PC-9 (cell line): Measurements from ENCODE around the gene ESR2. TPM values are rescaled to one million over a fixed set of nuclear protein-coding genes. Genes with fewer than 3 reads are reported as not detected.

Experiments used
- BruUV-seq: library from RNA; stranded (reverse); fragments of 400-500 nt; replicated peaks from 2 replicates; lab custom pipeline; 2021; lab: Mats Ljungman, UMichigan
- CTCF ChIA-PET: fragments of 300-600 bp; sonication (Branson Sonifier 250); formaldehyde crosslinking; loops from one replicate; lab custom pipeline; 2022; ENCODE audit warnings: antibody characterized with exemption; lab: Charles Lee
- POLR2A ChIA-PET: fragments of 300-600 bp; sonication (Branson Sonifier 250); formaldehyde crosslinking; loops from one replicate; lab custom pipeline; 2022; ENCODE audit warnings: antibody characterized with exemption; ENCODE audit not compliant: unreplicated experiment; lab: Charles Lee
- DNase-seq, 2 experiments: peaks; one replicate each; pipeline versions ENCODE4 v3.0.0 to v3.0.0-alpha.2; 2015 to 2022; ENCODE audit warnings: mixed read lengths in 1 of 2
- H2AFZ ChIP-seq: fragments of 200-600 bp; sonication (generic); 2 replicates; pipeline ENCODE4 v1.8.1; 2017; ENCODE audit warnings: antibody characterized with exemption
- H3F3A ChIP-seq: fragments of 200-600 bp; sonication (generic); 2 replicates; pipeline ENCODE4 v1.8.1; 2017; ENCODE audit warnings: antibody characterized with exemption, mild to moderate bottlenecking, low read depth; ENCODE audit not compliant: insufficient read depth
- H3K27ac ChIP-seq: fragments of 200-600 bp; sonication (generic); 2 replicates; pipeline ENCODE4 v1.6.1; 2016; ENCODE audit warnings: mixed run types
- H3K27me3 ChIP-seq: fragments of 200-600 bp; sonication (generic); 2 replicates; pipeline ENCODE4 v1.6.1; 2016; ENCODE audit warnings: low read depth, mixed run types; ENCODE audit not compliant: insufficient read depth
- H3K36me3 ChIP-seq: fragments of 200-600 bp; sonication (generic); 2 replicates; pipeline ENCODE4 v1.6.1; 2016; ENCODE audit warnings: low read depth, mixed run types
- H3K4me1 ChIP-seq: fragments of 200-600 bp; sonication (generic); replicated peaks from 2 replicates; pipeline ENCODE4 v1.6.1; 2016; ENCODE audit warnings: mixed run types; ENCODE audit not compliant: insufficient read depth
- H3K4me2 ChIP-seq: fragments of 200-600 bp; sonication (generic); 2 replicates; pipeline ENCODE4 v1.6.1; 2017; ENCODE audit warnings: mixed run types
- H3K4me3 ChIP-seq: fragments of 200-600 bp; sonication (generic); 2 replicates; pipeline ENCODE4 v1.6.1; 2016; ENCODE audit warnings: mixed run types
- H3K79me2 ChIP-seq: fragments of 200-600 bp; sonication (generic); 2 replicates; pipeline ENCODE4 v1.6.1; 2017; ENCODE audit warnings: low read depth, mixed run types
- H3K9me2 ChIP-seq: fragments of 200-600 bp; sonication (generic); 2 replicates; pipeline ENCODE4 v1.8.1; 2017; ENCODE audit warnings: mild to moderate bottlenecking; ENCODE audit not compliant: insufficient read depth
- H3K9me3 ChIP-seq: fragments of 200-600 bp; sonication (generic); 2 replicates; pipeline ENCODE4 v1.8.1; 2016; ENCODE audit warnings: low read depth; ENCODE audit not compliant: insufficient read depth
- H4K20me1 ChIP-seq: fragments of 200-600 bp; sonication (generic); 2 replicates; pipeline ENCODE4 v1.8.1; 2017; ENCODE audit not compliant: insufficient read depth
- EZH2 ChIP-seq: fragments of 200-600 bp; sonication (generic); IDR thresholded peaks from 2 replicates; pipeline ENCODE4 v1.8.0; 2017; ENCODE audit warnings: antibody characterized with exemption, low read depth
- intact Hi-C: fragments of 100-400 bp; cut with micrococcal nuclease; formaldehyde crosslinking; loops from one replicate; pipeline ENCODE4 v1.10.0; 2022; ENCODE audit not compliant: unreplicated experiment
- total RNA-seq: library from RNA; stranded (reverse); gene quantifications from 2 replicates; pipeline ENCODE4 v1.2.3, GENCODE V29; 2021
- TF ChIP-seq, protein P1 (sequence below): fragments of 200-600 bp; sonication (generic); conservative IDR thresholded peaks from 2 replicates; pipeline ENCODE4 v1.6.1; 2017; ENCODE audit warnings: mixed run types, antibody characterized with exemption, mild to moderate bottlenecking, moderate library complexity

The ESR2 gene
- total RNA-seq, 1 experiment from 2014 or later = 0.20 TPM

GRCh38 chr14:64238631-64239030 lies 55.5 kb downstream of the ESR2 start:
- Histone ChIP-seq H3K4me2 (no peak overlapping the region), H3F3A (no peaks in the 10 kb centered on the region), H3K4me3 (no peak overlapping the region), H3K27ac (no peak overlapping the region), H3K9me3 (no peaks in the 10 kb centered on the region), H3K79me2 (no peaks in the 10 kb centered on the region), H3K9me2 (no peaks in the 10 kb centered on the region), H3K36me3 (no peaks in the 10 kb centered on the region), H3K27me3 (no peaks in the 10 kb centered on the region), H3K4me1 (no peaks in the 10 kb centered on the region), H4K20me1 (no peaks in the 10 kb centered on the region), H2AFZ (no peak overlapping the region)
- no TSS peak for BruUV-seq
- no peak for DNase-seq
- no peak for TF ChIP-seq EZH2
- TF ChIP-seq, protein P1, sequence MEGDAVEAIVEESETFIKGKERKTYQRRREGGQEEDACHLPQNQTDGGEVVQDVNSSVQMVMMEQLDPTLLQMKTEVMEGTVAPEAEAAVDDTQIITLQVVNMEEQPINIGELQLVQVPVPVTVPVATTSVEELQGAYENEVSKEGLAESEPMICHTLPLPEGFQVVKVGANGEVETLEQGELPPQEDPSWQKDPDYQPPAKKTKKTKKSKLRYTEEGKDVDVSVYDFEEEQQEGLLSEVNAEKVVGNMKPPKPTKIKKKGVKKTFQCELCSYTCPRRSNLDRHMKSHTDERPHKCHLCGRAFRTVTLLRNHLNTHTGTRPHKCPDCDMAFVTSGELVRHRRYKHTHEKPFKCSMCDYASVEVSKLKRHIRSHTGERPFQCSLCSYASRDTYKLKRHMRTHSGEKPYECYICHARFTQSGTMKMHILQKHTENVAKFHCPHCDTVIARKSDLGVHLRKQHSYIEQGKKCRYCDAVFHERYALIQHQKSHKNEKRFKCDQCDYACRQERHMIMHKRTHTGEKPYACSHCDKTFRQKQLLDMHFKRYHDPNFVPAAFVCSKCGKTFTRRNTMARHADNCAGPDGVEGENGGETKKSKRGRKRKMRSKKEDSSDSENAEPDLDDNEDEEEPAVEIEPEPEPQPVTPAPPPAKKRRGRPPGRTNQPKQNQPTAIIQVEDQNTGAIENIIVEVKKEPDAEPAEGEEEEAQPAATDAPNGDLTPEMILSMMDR = no peak
- ChIA-PET CTCF (no interaction called here), POLR2A (no interaction called here)
- intact Hi-C loops = no loop called here

DNA sequence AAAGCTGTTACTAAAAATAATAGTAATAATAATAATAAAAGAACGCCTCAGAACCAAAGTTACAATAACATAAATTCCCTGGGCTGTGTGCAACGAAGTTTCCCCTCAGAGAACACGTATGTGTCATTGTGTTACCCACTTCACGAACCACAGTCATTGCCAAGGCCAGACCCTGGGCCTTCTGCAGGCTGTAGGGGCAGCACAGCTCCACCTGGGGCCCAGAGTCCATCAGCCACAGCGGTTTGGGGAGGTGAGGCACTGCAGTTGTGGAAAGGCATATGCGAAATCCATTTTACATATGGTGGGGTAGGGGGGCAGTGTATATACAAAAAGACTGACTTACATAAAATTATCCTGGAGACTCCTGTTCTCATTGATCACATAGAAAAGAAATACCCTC lies 56.1 kb downstream of the ESR2 start:
- no peak for TF ChIP-seq EZH2
- TF ChIP-seq, protein P1 = no peak
- H3K4me2 ChIP-seq = no peak overlapping the region
- H3F3A ChIP-seq = no peaks in the 10 kb centered on the region; the same call in 1 of the 2 replicates
- H2AFZ ChIP-seq = no peak overlapping the region
- H3K4me1 ChIP-seq = peaks cover 1% of the 10 kb centered on the region
- POLR2A ChIA-PET = no interaction called here
- no peaks in the 10 kb centered on the region for H3K79me2 ChIP-seq
- no peak for DNase-seq
- H3K27ac ChIP-seq = no peak overlapping the region
- H3K9me3 ChIP-seq = no peaks in the 10 kb centered on the region
- H4K20me1 ChIP-seq = no peaks in the 10 kb centered on the region
- no peak overlapping the region for H3K4me3 ChIP-seq
- CTCF ChIA-PET = no interaction called here
- intact Hi-C loops = no loop called here
- BruUV-seq = no TSS peak
- no peaks in the 10 kb centered on the region for H3K9me2 ChIP-seq
- no peaks in the 10 kb centered on the region for H3K27me3 ChIP-seq
- no peaks in the 10 kb centered on the region for H3K36me3 ChIP-seq

DNA sequence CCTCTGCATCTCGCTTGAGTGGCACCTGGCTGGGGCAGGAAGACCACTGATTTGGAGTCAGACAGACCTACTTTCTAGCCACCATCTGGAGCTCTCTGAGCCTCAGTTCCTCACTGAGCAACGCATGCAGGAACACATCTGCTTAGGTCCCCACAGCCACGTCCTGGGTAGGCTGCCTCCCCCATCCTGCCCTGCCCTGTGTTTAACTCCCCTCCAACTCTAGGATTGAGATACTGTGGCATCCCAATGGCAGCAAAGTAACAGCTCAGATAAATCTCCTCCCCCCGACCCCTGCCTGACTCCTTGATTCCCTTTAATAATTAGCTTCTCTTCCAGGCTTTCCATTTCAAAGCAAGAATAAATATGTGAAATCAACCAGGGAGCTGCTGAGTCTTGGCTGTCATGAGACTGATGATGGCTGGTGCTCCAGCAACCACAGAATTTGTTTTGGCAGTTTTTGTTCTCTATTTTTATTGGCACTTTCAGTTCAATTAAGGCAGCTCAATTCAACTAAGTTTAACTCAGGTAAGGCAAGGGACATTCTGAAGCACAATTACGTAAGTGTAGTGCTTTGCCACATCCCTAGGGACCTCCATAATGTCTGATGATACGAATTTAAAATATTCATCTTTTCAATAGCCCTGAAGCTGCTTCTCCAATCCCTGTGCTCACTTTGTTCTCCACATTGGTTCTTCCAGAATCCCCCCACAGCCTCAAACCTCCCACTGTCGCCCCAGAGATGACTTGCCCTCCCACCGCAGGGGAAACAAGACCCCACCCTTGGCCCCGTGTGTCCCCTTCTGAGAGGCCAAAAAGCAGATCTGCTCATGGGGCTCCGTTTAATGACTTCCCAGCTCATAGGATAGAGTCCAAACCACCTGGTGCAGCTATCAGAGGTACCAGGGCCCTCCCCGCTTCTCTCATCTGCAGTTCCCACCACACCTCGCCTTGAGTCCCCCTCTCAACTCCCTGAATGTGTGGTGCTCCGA lies 58.2 kb downstream of the ESR2 start:
- Histone ChIP-seq H3K4me1 (peaks cover 21% of the 10 kb centered on the region), H3K9me2 (no peaks in the 10 kb centered on the region), H3K27ac (no peak overlapping the region), H3K9me3 (no peaks in the 10 kb centered on the region), H4K20me1 (no peaks in the 10 kb centered on the region), H3K27me3 (no peaks in the 10 kb centered on the region), H3K36me3 (no peaks in the 10 kb centered on the region), H3F3A (peaks cover 16% of the 10 kb centered on the region; the same call in 1 of the 2 replicates), H3K4me2 (no peak overlapping the region), H2AFZ (no peak overlapping the region), H3K79me2 (no peaks in the 10 kb centered on the region), H3K4me3 (no peak overlapping the region)
- POLR2A ChIA-PET = interaction anchor here (0.7 kb wide), 2 partner anchors 12 to 107 kb away, joined by 3 read pairs; no protein-coding TSS in a partner anchor
- no peak for TF ChIP-seq EZH2
- TF ChIP-seq, protein P1 = no peak
- no peak for DNase-seq
- CTCF ChIA-PET = no interaction called here
- no TSS peak for BruUV-seq
- intact Hi-C loops = no loop called here
